Subcutaneous abdominal adipose tissue (tissue), 5 donors: Measurements from ENCODE around the gene SWT1.
"Not testable (repeated sequence)": the region's sequence is repeated elsewhere in the genome, so short reads cannot be mapped to it uniquely, and the experiment has no call there.

Source experiments
- H3K27ac ChIP-seq: one replicate; pipeline ENCODE4 v1.7.0; 2013; ENCODE audit warnings: low read depth, mild to moderate bottlenecking, inconsistent platforms, low read length, moderate library complexity
- H3K27me3 ChIP-seq, 5 donors: one replicate each; pipeline ENCODE4 v1.7.0; 2013; ENCODE audit warnings: low read length in 5 of 5, inconsistent platforms in 1 of 5; ENCODE audit not compliant: control insufficient read depth in 5 of 5, insufficient read depth in 4 of 5
- H3K36me3 ChIP-seq, 5 donors: one replicate each; pipeline ENCODE4 v1.7.0; 2013; ENCODE audit warnings: low read length in 5 of 5; ENCODE audit not compliant: control insufficient read depth in 5 of 5, insufficient read depth in 5 of 5
- H3K4me1 ChIP-seq, 5 donors: one replicate each; pipeline ENCODE4 v1.7.0; 2013; ENCODE audit warnings: low read length in 5 of 5, mild to moderate bottlenecking in 3 of 5, moderate library complexity in 1 of 5; ENCODE audit not compliant: control insufficient read depth in 5 of 5, insufficient read depth in 5 of 5
- H3K4me3 ChIP-seq, 5 donors: one replicate each; pipeline ENCODE4 v1.7.0; 2013; ENCODE audit warnings: low read length in 5 of 5, low read depth in 1 of 5
- H3K9ac ChIP-seq, 5 donors: one replicate each; pipeline ENCODE4 v1.7.0; 2013; ENCODE audit warnings: low read length in 5 of 5, mild to moderate bottlenecking in 4 of 5, moderate library complexity in 3 of 5
- H3K9me3 ChIP-seq, 5 donors: one replicate each; pipeline ENCODE4 v1.7.0; 2013; ENCODE audit warnings: low read length in 5 of 5; ENCODE audit not compliant: control insufficient read depth in 5 of 5
- donor health status: healthy.
- donor health status: healthy.
- donor health status: healthy.
- donor health status: healthy.
- donor health status: healthy.

Gene SWT1

DNA sequence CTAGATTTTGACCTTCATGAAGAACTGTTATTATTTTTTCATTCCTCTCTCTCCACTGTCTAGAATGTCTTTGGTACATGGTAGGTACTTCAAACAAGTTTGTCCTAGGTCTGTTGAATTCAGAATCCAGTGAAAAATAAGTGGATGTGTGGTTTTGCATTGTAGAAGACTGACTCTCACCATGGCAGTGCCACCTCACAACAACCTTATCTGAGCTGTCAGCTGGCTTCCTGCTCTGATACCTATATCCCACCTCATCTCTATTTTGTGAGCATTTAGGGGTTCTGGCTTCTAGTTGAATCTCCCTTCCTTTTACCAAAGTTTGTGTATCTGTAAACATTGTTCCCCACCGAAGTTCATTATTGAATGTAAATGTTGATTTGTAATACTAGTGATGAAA, 9.1 kb downstream of the SWT1 start:
- Histone ChIP-seq H3K27me3 (no peaks in the 10 kb centered on the region), H3K27ac (no peak overlapping the region), H3K9ac (peak overlapping the region in 1 of 5 donors; percentile 51), H3K9me3 (no peaks in the 10 kb centered on the region), H3K4me1 (peaks cover 0 to 3% (median 3%) of the 10 kb centered on the region in 5 donors), H3K36me3 (peaks cover 28 to 52% (median 40%) of the 10 kb centered on the region in 5 donors), H3K4me3 (no peak overlapping the region)

DNA sequence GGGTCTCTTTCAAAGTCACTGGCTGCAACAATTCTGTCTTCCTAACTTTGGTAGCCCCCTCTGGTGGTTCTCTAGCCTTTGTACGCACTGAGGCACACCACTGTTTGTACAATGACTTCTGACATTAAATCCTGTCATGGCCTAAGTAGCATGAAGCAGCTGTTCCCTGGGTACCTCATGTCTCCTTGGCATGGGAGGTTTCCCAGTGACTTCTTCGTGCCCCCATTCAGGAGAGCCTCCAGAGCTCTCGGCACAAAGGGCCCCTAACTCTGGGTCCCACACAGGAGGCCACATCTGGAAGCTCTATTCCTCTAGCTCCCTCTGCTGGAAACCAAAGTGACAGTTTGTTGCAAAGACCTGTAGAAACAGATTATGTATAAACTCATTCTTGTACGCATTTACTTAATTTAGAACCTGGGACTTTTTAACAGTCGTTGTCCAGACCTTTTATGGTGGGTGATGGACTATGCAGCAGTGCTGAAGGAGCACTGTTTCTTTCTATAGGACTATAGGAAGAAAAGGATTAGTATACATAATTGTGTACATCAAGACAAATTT, 13.4 kb downstream of the SWT1 start:
- H3K9ac ChIP-seq: no peak overlapping the region
- H3K27ac ChIP-seq: no peak overlapping the region
- peaks cover 0 to 3% (median 3%) of the 10 kb centered on the region in 5 donors for H3K4me1 ChIP-seq
- peaks cover 13 to 36% (median 26%) of the 10 kb centered on the region in 5 donors for H3K36me3 ChIP-seq
- H3K27me3 ChIP-seq: no peaks in the 10 kb centered on the region
- no peaks in the 10 kb centered on the region for H3K9me3 ChIP-seq
- no peak overlapping the region for H3K4me3 ChIP-seq

DNA sequence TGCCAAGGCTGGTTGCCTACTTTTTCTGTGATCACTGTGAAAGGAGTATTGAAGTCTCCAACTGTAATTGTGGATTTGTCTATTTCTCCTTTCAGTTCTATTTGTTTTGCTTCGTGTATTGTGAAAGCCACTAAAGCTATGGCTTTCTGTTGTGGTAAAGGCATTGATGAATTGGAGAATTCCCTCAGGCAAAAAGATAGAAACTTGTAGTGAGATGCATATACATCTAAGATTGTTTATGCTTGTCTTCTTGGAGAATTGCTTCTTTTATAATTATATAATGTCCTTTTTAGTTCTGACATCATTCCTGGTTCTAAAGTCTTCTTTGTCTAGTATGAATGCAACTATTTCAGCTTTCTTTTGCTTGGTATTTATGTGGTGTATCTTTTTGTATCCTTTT, 36.8 kb downstream of the SWT1 start:
- Histone ChIP-seq H3K9ac (no peak overlapping the region), H3K36me3 (peaks cover 11 to 37% (median 20%) of the 10 kb centered on the region in 5 donors), H3K4me3 (no peak overlapping the region), H3K27ac (no peak overlapping the region), H3K27me3 (no peaks in the 10 kb centered on the region), H3K4me1 (no peaks in the 10 kb centered on the region), H3K9me3 (no peaks in the 10 kb centered on the region)

DNA sequence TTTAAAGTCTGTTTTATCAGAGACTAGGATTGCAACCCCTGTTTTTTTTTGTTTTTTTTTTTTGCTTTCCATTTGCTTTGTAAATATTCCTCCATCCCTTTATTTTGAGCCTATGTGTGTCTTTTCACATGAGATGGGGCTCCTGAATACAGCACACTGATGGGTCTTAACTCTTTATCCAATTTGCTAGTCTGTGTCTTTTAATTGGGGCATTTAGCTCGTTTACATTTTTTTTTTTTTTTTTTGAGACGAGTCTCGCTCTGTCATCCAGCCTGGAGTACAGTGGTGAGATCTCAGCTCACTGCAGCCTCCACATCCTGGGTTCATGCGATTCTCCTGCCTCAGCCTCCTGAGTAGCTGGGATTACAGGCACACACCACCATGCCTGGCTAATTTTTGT, 41.7 kb downstream of the SWT1 start:
- not testable (repeated sequence) for H3K9ac ChIP-seq, H3K27me3 ChIP-seq, H3K27ac ChIP-seq, H3K9me3 ChIP-seq, H3K4me1 ChIP-seq, H3K4me3 ChIP-seq
- H3K36me3 ChIP-seq: peaks cover 1 to 11% (median 5%) of the 10 kb centered on the region in 5 donors

DNA sequence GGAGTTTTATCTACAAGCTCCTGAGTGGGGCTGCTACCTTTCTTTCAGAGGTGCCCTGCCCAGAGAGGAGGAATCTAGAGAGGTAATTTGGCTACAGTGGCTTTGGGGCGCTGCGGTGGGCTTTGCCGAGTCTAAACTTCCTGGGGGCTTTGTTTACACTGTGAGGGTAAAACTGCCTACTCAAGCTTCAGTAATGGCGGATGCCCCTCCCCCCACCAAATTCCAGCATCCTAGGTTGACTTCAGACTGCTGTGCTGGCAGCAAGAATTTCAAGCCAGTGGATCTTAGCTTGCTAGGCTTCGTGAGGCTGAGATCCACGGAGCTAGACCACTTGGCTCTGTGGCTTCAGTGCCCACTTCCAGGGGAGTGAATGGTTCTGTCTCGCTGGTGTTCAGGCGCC, 43.9 kb downstream of the SWT1 start:
- Histone ChIP-seq H3K9ac (no peak overlapping the region), H3K4me3 (no peak overlapping the region), H3K27ac (no peak overlapping the region), H3K27me3 (no peaks in the 10 kb centered on the region), H3K36me3 (peaks cover 0 to 11% (median 5%) of the 10 kb centered on the region in 5 donors), H3K4me1 (no peaks in the 10 kb centered on the region), H3K9me3 (no peaks in the 10 kb centered on the region)

DNA sequence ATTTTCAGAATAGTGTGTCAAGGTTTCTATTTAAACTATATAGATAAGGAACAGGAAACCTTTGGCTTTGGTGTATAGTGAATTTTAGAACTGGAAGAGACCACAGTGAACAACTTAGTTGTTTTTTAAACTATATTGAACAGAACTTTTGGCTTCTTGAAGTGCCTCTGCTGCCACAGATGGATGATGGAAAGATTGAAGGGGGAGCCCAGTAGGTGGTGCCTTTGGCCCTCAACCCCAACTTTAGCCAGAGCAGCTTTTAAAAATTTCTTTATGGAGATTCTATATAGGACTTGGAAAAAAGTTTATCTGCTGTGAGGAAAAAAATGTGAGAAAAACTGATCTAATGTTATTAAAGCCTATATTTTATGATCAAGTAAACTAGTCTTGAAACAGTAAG, 50.2 kb downstream of the SWT1 start:
- Histone ChIP-seq H3K27me3 (no peaks in the 10 kb centered on the region), H3K36me3 (peaks cover 0 to 17% (median 11%) of the 10 kb centered on the region in 5 donors), H3K4me3 (no peak overlapping the region), H3K9ac (no peak overlapping the region), H3K27ac (no peak overlapping the region), H3K9me3 (no peaks in the 10 kb centered on the region), H3K4me1 (no peaks in the 10 kb centered on the region)

DNA sequence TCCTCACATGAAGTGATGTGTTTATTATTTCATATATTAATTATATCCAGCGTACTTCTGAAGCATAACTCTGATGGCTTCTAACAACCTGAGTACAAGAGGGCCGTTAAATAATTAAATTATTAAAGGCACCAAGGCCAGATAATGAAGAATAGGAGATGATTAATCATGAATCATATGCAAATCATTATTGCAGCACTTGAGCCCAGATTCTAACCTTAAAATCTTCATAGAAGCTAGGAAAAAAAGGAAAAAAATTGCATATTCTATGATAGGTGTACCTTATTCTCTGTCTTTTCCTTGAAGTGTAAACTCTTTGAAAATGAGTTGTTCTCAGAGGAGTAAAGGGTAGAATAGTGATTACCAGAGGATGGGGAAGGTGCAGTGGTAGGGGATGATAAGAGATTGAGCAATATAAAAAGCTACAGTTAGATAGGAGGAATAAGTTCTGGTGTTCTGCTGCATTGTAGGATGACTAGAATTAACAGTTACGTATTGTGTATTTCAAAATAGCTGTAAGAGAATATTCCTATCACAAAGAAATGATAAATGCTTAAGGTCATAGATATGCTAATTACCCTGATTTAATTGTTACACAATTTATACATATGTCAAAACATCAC, 51.1 kb downstream of the SWT1 start:
- Histone ChIP-seq H3K4me3 (no peak overlapping the region), H3K27me3 (no peaks in the 10 kb centered on the region), H3K36me3 (peaks cover 0 to 17% (median 8%) of the 10 kb centered on the region in 5 donors), H3K27ac (no peak overlapping the region), H3K4me1 (no peaks in the 10 kb centered on the region), H3K9ac (no peak overlapping the region), H3K9me3 (no peaks in the 10 kb centered on the region)

DNA sequence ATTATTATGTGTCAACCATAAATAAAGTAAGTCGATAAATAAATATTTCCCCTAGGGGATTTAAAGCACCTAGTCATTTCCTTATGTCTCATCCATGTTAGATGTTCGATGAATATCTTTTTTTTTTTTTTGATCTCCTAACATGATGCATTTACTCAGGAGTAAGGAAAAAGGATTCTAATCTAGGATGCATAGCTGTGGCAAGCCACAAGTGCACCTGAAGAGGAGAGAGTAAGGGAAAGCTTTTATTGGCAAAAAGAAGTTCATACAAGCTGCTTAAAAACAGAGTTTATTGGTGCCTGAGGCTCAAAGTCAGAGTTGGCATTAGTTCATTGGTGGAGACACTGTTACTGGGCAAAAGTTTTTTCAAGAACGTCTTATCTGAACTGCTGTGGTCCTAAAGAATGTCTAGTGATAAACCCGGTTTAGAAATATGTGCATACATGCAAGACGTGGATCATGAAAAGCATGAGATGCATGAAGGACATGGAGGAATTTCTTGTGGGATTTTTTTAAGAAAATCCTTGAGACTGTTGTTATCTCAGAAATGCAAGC, 51.7 kb downstream of the SWT1 start:
- no peak overlapping the region for H3K9ac ChIP-seq
- no peak overlapping the region for H3K4me3 ChIP-seq
- no peaks in the 10 kb centered on the region for H3K4me1 ChIP-seq
- peaks cover 0 to 17% (median 8%) of the 10 kb centered on the region in 5 donors for H3K36me3 ChIP-seq
- no peak overlapping the region for H3K27ac ChIP-seq
- H3K9me3 ChIP-seq: no peaks in the 10 kb centered on the region
- H3K27me3 ChIP-seq: no peaks in the 10 kb centered on the region

DNA sequence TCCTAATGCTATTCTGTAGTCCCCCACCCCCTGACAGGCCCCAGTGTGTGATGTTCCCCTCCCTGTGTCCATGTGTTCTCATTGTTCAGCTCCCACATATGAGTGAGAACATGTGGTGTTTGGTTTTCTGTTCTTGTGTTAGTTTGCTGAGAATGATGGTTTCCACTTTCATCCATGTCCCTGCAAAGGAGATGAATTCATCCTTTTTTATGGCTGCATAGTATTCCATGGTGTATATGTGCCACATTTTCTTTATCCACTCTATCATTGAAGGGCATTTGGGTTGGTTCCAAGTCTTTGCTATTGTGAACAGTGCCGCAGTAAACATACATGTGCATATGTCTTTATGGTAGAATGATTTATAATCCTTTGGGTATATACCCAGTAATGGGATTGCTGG, 52.4 kb downstream of the SWT1 start:
- H3K9ac ChIP-seq, H3K27me3 ChIP-seq: not testable (repeated sequence)

DNA sequence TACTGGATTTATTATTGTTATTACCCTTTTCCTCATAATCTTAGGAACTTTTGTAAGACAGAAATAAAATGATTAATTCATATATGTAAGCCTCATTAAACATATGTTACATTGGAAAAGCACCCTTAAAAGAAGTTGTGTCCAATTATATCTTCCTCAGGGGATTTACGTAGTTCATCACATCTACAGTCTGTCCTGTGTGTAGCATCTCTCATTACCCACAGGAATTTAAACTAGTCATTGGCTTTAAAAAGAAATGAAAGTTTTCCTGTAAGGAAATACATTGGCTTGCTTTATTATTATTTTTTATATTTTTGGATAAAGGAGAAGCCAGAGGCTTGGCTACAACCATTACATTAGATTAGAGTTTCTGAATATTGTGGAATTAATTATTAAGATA, 56.1 kb downstream of the SWT1 start:
- peaks cover 2 to 12% (median 6%) of the 10 kb centered on the region in 5 donors for H3K36me3 ChIP-seq
- no peaks in the 10 kb centered on the region for H3K27me3 ChIP-seq
- no peak overlapping the region for H3K27ac ChIP-seq

More for the DNA sequence above, 52.4 kb downstream of the SWT1 start:
- not testable (repeated sequence) for H3K9me3 ChIP-seq, H3K4me1 ChIP-seq, H3K27ac ChIP-seq, H3K4me3 ChIP-seq
- H3K36me3 ChIP-seq: peaks cover 0 to 17% (median 9%) of the 10 kb centered on the region in 5 donors

More for the DNA sequence above, 56.1 kb downstream of the SWT1 start:
- Histone ChIP-seq H3K9ac (no peak overlapping the region), H3K9me3 (no peaks in the 10 kb centered on the region), H3K4me3 (no peak overlapping the region), H3K4me1 (no peaks in the 10 kb centered on the region)
